Neural progenitor cell (in vitro differentiated cells): Measurements from ENCODE around the gene C19orf73. TPM values are rescaled to one million over a fixed set of nuclear protein-coding genes. Genes with fewer than 3 reads are reported as not detected.
A peak's percentile ranks its signal among the peaks of the same experiment; 100 is the strongest.

Experiments
- DNase-seq: peaks from one replicate; pipeline ENCODE4 v3.0.0-alpha.2; 2016; ENCODE audit warnings: low spot score
- H2AFZ ChIP-seq: fragments of 200-600 bp; sonication (generic); replicated peaks from 2 replicates; pipeline ENCODE4 v1.6.1; 2016; ENCODE audit warnings: antibody characterized with exemption
- H3F3A ChIP-seq: fragments of 200-600 bp; sonication (generic); 2 replicates; pipeline ENCODE4 v1.6.1; 2016; ENCODE audit warnings: antibody characterized with exemption, low read depth
- H3K27ac ChIP-seq: fragments of 200-600 bp; sonication (generic); 2 replicates; pipeline ENCODE4 v1.5.1; 2016; ENCODE audit warnings: mild to moderate bottlenecking
- H3K27me3 ChIP-seq: fragments of 200-600 bp; sonication (generic); 2 replicates; pipeline ENCODE4 v1.6.1; 2016; ENCODE audit warnings: mild to moderate bottlenecking, moderate library complexity
- H3K36me3 ChIP-seq: fragments of 200-600 bp; sonication (generic); 2 replicates; pipeline ENCODE4 v1.5.1; 2016
- H3K4me1 ChIP-seq: fragments of 200-600 bp; sonication (generic); 2 replicates; pipeline ENCODE4 v1.6.1; 2016; ENCODE audit warnings: mixed run types
- H3K4me2 ChIP-seq: fragments of 200-600 bp; sonication (generic); 2 replicates; pipeline ENCODE4 v1.6.1; 2016
- H3K4me3 ChIP-seq: fragments of 200-600 bp; sonication (generic); 2 replicates; pipeline ENCODE4 v1.5.1; 2016
- H3K79me2 ChIP-seq: fragments of 200-600 bp; sonication (generic); 2 replicates; pipeline ENCODE4 v1.6.1; 2016; ENCODE audit warnings: low read depth
- H3K9ac ChIP-seq: fragments of 200-600 bp; sonication (generic); 2 replicates; pipeline ENCODE4 v1.6.1; 2016
- H3K9me3 ChIP-seq: fragments of 200-600 bp; sonication (generic); 2 replicates; pipeline ENCODE4 v1.5.1; 2016; ENCODE audit warnings: low read depth
- H4K20me1 ChIP-seq: fragments of 200-600 bp; sonication (generic); 2 replicates; pipeline ENCODE4 v1.6.1; 2016; ENCODE audit warnings: low read depth
- H3K27ac Mint-ChIP-seq: 3 replicates; pipeline ENCODE4 v1.8.0; 2021; ENCODE audit warnings: mixed read lengths
- H3K27me3 Mint-ChIP-seq: 2 replicates; pipeline ENCODE4 v1.8.0; 2022; ENCODE audit warnings: low read depth, mild to moderate bottlenecking, inconsistent platforms, moderate library complexity, mixed read lengths; ENCODE audit not compliant: insufficient read depth
- H3K36me3 Mint-ChIP-seq: 3 replicates; pipeline ENCODE4 v1.8.0; 2021; ENCODE audit warnings: mixed read lengths
- H3K4me1 Mint-ChIP-seq: 3 replicates; pipeline ENCODE4 v1.8.0; 2021; ENCODE audit warnings: mixed read lengths
- H3K4me3 Mint-ChIP-seq: 3 replicates; pipeline ENCODE4 v1.8.0; 2021; ENCODE audit warnings: mild to moderate bottlenecking, moderate library complexity, mixed read lengths
- H3K9me3 Mint-ChIP-seq: 3 replicates; pipeline ENCODE4 v1.8.0; 2020; ENCODE audit warnings: mixed read lengths
- CTCF ChIP-seq: fragments of 200-600 bp; sonication (generic); IDR thresholded peaks from 2 replicates; pipeline ENCODE4 v1.5.1; 2017; ENCODE audit warnings: antibody characterized with exemption, mild to moderate bottlenecking
- EZH2 ChIP-seq: fragments of 200-600 bp; sonication (generic); IDR thresholded peaks from 2 replicates; pipeline ENCODE4 v1.6.1; 2017; ENCODE audit warnings: antibody characterized with exemption, mild to moderate bottlenecking, moderate library complexity
- EZH2phosphoT487 ChIP-seq: fragments of 200-600 bp; sonication (generic); IDR thresholded peaks from 2 replicates; pipeline ENCODE4 v1.6.1; 2017; ENCODE audit warnings: antibody characterized with exemption
- total RNA-seq: library from RNA; depleted of rRNA; stranded (reverse); fragments of >200 nt; gene quantifications from 2 replicates; pipeline ENCODE4 v1.2.3, GENCODE V29; 2015; ENCODE audit warnings: low replicate concordance

C19orf73 gene
- total RNA-seq, 1 donor from 2014 or later: not detected

GRCh38 chr19:49097453-49098288 is 21.3 kb downstream of the C19orf73 start:
- Histone ChIP-seq H3K9ac (no peak overlapping the region), H3K4me3 (no peak overlapping the region), H3K36me3 (peaks cover 23% of the 10 kb centered on the region), H3F3A (peaks cover 66% of the 10 kb centered on the region), H4K20me1 (peaks cover 91% of the 10 kb centered on the region), H3K27me3 (no peaks in the 10 kb centered on the region), H3K4me1 (no peaks in the 10 kb centered on the region), H2AFZ (no peak overlapping the region), H3K27ac (peak overlapping the region; percentile 66), H3K79me2 (peaks cover 73% of the 10 kb centered on the region), H3K4me2 (no peak overlapping the region), H3K9me3 (no peaks in the 10 kb centered on the region)
- no peaks in the 10 kb centered on the region for H3K27me3 Mint-ChIP-seq
- no peak overlapping the region for H3K27ac Mint-ChIP-seq
- peak; percentile 78 for DNase-seq
- H3K36me3 Mint-ChIP-seq: peaks cover 34% of the 10 kb centered on the region
- no peaks in the 10 kb centered on the region for H3K9me3 Mint-ChIP-seq
- no peak overlapping the region for H3K4me3 Mint-ChIP-seq
- no peak for TF ChIP-seq EZH2
- TF ChIP-seq EZH2phosphoT487: no peak
- peak; percentile 99 for TF ChIP-seq CTCF
- peaks cover 3% of the 10 kb centered on the region for H3K4me1 Mint-ChIP-seq

DNA sequence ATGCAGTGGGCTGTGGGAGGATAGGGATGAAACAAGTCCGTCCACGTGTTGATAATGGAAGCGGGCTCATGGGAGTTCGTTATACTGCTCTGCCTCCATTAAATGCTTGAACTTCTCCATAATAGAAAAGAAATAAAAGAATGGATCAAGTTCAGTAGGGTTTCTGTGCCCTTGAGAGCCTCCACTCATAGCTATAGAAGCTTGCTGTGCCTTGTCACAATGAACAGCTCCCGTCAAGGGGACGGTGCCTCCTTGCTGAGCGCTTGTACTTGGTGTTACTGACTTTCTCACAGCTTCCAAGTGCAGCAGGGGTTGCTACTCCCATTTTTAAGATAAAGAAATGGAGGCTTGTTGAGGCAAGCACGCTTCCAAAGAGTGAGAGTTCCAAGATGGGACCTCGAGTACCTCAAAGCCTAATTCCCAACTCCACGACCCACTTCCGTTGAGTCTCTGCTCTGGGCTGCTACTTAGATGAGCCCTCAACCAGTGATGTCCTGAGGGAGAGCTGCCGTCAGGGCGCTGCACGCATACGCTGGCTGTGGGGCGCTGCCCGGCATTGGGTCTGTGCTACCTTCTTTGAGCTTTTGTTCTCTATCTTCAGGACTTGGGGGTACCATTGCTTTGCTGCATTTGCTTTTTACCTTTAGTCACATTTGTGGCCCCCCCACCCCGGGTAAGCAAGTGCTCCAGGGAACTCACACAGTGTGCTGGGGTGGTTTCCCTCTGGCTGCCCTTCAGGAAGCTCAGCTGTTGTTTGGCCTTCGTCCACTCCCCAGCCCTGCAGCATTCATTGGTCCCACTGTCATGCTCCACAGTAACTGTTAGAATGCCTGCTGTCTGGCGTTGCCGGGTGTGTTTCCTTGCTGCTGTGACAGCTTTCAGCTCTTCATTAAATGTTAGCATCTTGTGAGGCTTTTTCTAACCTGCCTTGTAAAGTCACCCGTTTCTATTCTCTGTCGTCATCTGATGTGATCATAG is 24.1 kb downstream of the C19orf73 start:
- Histone ChIP-seq H3K79me2 (peaks cover 87% of the 10 kb centered on the region), H3F3A (peaks cover 63% of the 10 kb centered on the region), H4K20me1 (peaks cover 100% of the 10 kb centered on the region), H3K9me3 (no peaks in the 10 kb centered on the region), H3K27ac (no peak overlapping the region), H3K4me1 (no peaks in the 10 kb centered on the region), H3K4me3 (no peak overlapping the region), H3K4me2 (no peak overlapping the region), H2AFZ (no peak overlapping the region), H3K36me3 (peaks cover 30% of the 10 kb centered on the region), H3K27me3 (no peaks in the 10 kb centered on the region), H3K9ac (no peak overlapping the region)
- H3K36me3 Mint-ChIP-seq: peaks cover 29% of the 10 kb centered on the region
- TF ChIP-seq EZH2 (no peak), EZH2phosphoT487 (no peak), CTCF (no peak)
- no peak for DNase-seq
- H3K4me1 Mint-ChIP-seq: no peaks in the 10 kb centered on the region
- H3K4me3 Mint-ChIP-seq: no peak overlapping the region
- H3K9me3 Mint-ChIP-seq: no peaks in the 10 kb centered on the region
- no peaks in the 10 kb centered on the region for H3K27me3 Mint-ChIP-seq
- no peak overlapping the region for H3K27ac Mint-ChIP-seq

DNA sequence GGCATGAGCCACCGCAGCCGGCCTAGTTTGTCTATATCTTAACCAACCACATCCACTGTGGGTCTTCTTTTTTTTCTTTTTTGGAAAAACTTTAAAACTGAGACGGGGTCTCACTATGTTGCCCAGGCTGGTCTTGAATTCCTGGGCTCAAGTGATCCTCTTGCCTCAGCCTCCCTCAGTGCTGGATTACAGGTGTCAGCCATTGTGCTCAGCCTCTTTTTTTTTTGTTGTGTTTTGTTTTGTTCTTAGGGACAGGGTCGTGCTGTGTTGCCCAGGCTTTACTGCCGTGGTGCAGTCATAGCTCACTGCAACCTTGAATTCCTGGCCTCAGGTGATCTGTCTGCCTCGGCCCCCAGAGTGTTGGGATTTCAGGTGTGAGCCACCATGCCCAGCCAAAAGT is 26.3 kb downstream of the C19orf73 start:
- Histone ChIP-seq H3K27ac (no peak overlapping the region), H3K9me3 (no peaks in the 10 kb centered on the region), H3K4me2 (no peak overlapping the region), H3K4me1 (no peaks in the 10 kb centered on the region), H3K79me2 (peaks cover 88% of the 10 kb centered on the region), H3F3A (peaks cover 55% of the 10 kb centered on the region), H3K27me3 (no peaks in the 10 kb centered on the region), H4K20me1 (peaks cover 99% of the 10 kb centered on the region), H2AFZ (no peak overlapping the region), H3K36me3 (peaks cover 15% of the 10 kb centered on the region), H3K9ac (no peak overlapping the region), H3K4me3 (no peak overlapping the region)
- no peaks in the 10 kb centered on the region for H3K9me3 Mint-ChIP-seq
- TF ChIP-seq EZH2phosphoT487 (no peak), EZH2 (no peak), CTCF (no peak)
- no peak overlapping the region for H3K27ac Mint-ChIP-seq
- no peaks in the 10 kb centered on the region for H3K27me3 Mint-ChIP-seq
- H3K4me3 Mint-ChIP-seq: peak overlapping the region; percentile 21
- peaks cover 24% of the 10 kb centered on the region for H3K36me3 Mint-ChIP-seq
- H3K4me1 Mint-ChIP-seq: no peaks in the 10 kb centered on the region
- DNase-seq: no peak
